Stimulated activated CD4-positive, alpha-beta T cell treated with anti-CD3 and anti-CD28 coated beads, TNF-alpha, amount 100 ng/mL, for 24 hours (primary cell): ENCODE results near the gene ERBIN.
"Not testable (repeated sequence)": the region's sequence is repeated elsewhere in the genome, so short reads cannot be mapped to it uniquely, and the experiment has no call there.

ENCODE experiments used
- DNase-seq, 3 experiments: peaks; one replicate each; pipeline ENCODE4 v3.0.0-alpha.2; 2020; ENCODE audit warnings: low read depth in 3 of 3

ERBIN gene

GRCh38 chr5:66002415-66002814 is 76.0 kb downstream of the ERBIN start:
- no peak for DNase-seq

- DNase-seq = no peak
Measured at GRCh38 chr5:66004216-66004615, 77.8 kb downstream of the ERBIN start.

GRCh38 chr5:66009277-66009676 is 82.9 kb downstream of the ERBIN start:
- no peak for DNase-seq

GRCh38 chr5:66010476-66010875 is 84.1 kb downstream of the ERBIN start:
- no peak for DNase-seq

- DNase-seq = no peak
Measured at GRCh38 chr5:66012271-66012670, 85.9 kb downstream of the ERBIN start.

- no peak for DNase-seq
Measured at GRCh38 chr5:66013397-66013796, 87.0 kb downstream of the ERBIN start.

GRCh38 chr5:66013906-66014305 is 87.5 kb downstream of the ERBIN start:
- DNase-seq = no peak

- DNase-seq = no peak
Measured at GRCh38 chr5:66015196-66015960, 89.0 kb downstream of the ERBIN start.

- DNase-seq = no peak
Measured at GRCh38 chr5:66021585-66021984, 95.2 kb downstream of the ERBIN start.

GRCh38 chr5:66039296-66039695 is 112.9 kb downstream of the ERBIN start:
- no peak for DNase-seq

- DNase-seq = no peak
Measured at GRCh38 chr5:66039701-66040100, 113.3 kb downstream of the ERBIN start.

GRCh38 chr5:66041627-66042026 is 115.3 kb downstream of the ERBIN start:
- DNase-seq = no peak

- no peak for DNase-seq
Measured at GRCh38 chr5:66057239-66057638, 130.9 kb downstream of the ERBIN start.

- not testable (repeated sequence) for DNase-seq
Measured at GRCh38 chr5:66061320-66061719, 134.9 kb downstream of the ERBIN start.

- DNase-seq = not testable (repeated sequence)
Measured at GRCh38 chr5:66063061-66063460, 136.7 kb downstream of the ERBIN start.

- DNase-seq = no peak
Measured at GRCh38 chr5:66066826-66067225, 140.5 kb downstream of the ERBIN start.

- no peak for DNase-seq
Measured at GRCh38 chr5:66072031-66072430, 145.7 kb downstream of the ERBIN start.

GRCh38 chr5:66074901-66075300 is 148.5 kb downstream of the ERBIN start:
- DNase-seq = no peak

- DNase-seq = no peak
Measured at GRCh38 chr5:66080664-66081063, 154.3 kb downstream of the ERBIN start.

- DNase-seq = no peak
Measured at GRCh38 chr5:66089384-66089783, 163.0 kb downstream of the ERBIN start.

GRCh38 chr5:66100851-66101250 is 174.5 kb downstream of the ERBIN start:
- no peak for DNase-seq

- DNase-seq = no peak
Measured at GRCh38 chr5:66113160-66113559, 186.8 kb downstream of the ERBIN start.

GRCh38 chr5:66118304-66118703 is 191.9 kb downstream of the ERBIN start:
- DNase-seq = no peak
